Panc1 (cell line): ENCODE results near the gene MACROD2. TPM values are rescaled to one million over a fixed set of nuclear protein-coding genes. Genes with fewer than 3 reads are reported as not detected.

Source experiments
- ATAC-seq: fragments of 200-7000 bp; cut with Tn5 transposase; 2 replicates; pipeline ENCODE4 v1.9.1; 2020; ENCODE audit warnings: mild to moderate bottlenecking, moderate library complexity
- BruUV-seq: library from RNA; stranded (reverse); fragments of 400-500 nt; replicated peaks from 2 replicates; lab custom pipeline; 2021; lab: Mats Ljungman, UMichigan
- CTCF ChIA-PET: fragments of 300-600 bp; sonication (Branson Sonifier 250); formaldehyde crosslinking; loops from one replicate; lab custom pipeline; 2022; ENCODE audit warnings: antibody characterized with exemption; lab: Charles Lee
- POLR2A ChIA-PET: fragments of 300-600 bp; sonication (Branson Sonifier 250); formaldehyde crosslinking; loops from one replicate; lab custom pipeline; 2022; ENCODE audit warnings: antibody characterized with exemption; lab: Charles Lee
- DNase-seq: peaks from one replicate; pipeline ENCODE4 v3.0.0-alpha.2; 2010; ENCODE audit warnings: low read depth, low spot score
- H3K27ac ChIP-seq: 2 replicates; pipeline ENCODE4 v1.5.1; 2011; ENCODE audit warnings: mild to moderate bottlenecking, low read length, inconsistent platforms
- H3K27me3 ChIP-seq: fragments of 200-500 bp; sonication (Bioruptor generic); 2 replicates; pipeline ENCODE4 v1.6.0; 2014; ENCODE audit warnings: low read length, inconsistent platforms; ENCODE audit not compliant: control insufficient read depth, insufficient read depth
- H3K36me3 ChIP-seq: fragments of 200-500 bp; sonication (Bioruptor generic); 2 replicates; pipeline ENCODE4 v1.5.1; 2014; ENCODE audit warnings: inconsistent platforms, mild to moderate bottlenecking, low read length, moderate library complexity; ENCODE audit not compliant: control insufficient read depth, insufficient read depth
- H3K4me1 ChIP-seq: 2 replicates; pipeline ENCODE4 v1.5.1; 2011; ENCODE audit warnings: inconsistent platforms, mild to moderate bottlenecking, low read length, moderate library complexity; ENCODE audit not compliant: control insufficient read depth, insufficient read depth
- H3K4me3 ChIP-seq, 2 experiments: 2 replicates each; pipeline ENCODE4 v1.5.1; 2011 to 2012; ENCODE audit warnings: low read depth in 2 of 2, low read length in 2 of 2, mild to moderate bottlenecking in 2 of 2, inconsistent platforms in 1 of 2, moderate library complexity in 1 of 2
- H3K9me3 ChIP-seq: fragments of 200-500 bp; sonication (Bioruptor generic); 2 replicates; pipeline ENCODE4 v1.5.1; 2014; ENCODE audit warnings: low read depth, mild to moderate bottlenecking, inconsistent platforms, low read length, moderate library complexity; ENCODE audit not compliant: control insufficient read depth, insufficient read depth
- POLR2AphosphoS5 ChIP-seq: IDR thresholded peaks from 2 replicates; pipeline ENCODE4 v1.6.1; 2012; ENCODE audit warnings: mild to moderate bottlenecking, low read depth, low read length, moderate library complexity
- SIN3A ChIP-seq: IDR thresholded peaks from 2 replicates; pipeline ENCODE4 v1.6.1; 2012; ENCODE audit warnings: low read depth, mild to moderate bottlenecking, low read length, moderate library complexity, borderline replicate concordance; ENCODE audit not compliant: insufficient read depth
- TCF7L2 ChIP-seq: IDR thresholded peaks from 2 replicates; pipeline ENCODE4 v1.6.1; 2011; ENCODE audit warnings: mild to moderate bottlenecking, low read depth, low read length, inconsistent platforms
- in situ Hi-C: cut with HindIII; loops from 2 replicates; pipeline ENCODE4 v1.10.0; 2016; ENCODE audit warnings: low sequenced_read_pairs, low pct_unique_long_range_greater_than_20kb
- intact Hi-C: fragments of 100-400 bp; cut with micrococcal nuclease; formaldehyde crosslinking; loops from one replicate; pipeline ENCODE4 v1.10.0; 2022; ENCODE audit not compliant: unreplicated experiment
- total RNA-seq: library from RNA; stranded (reverse); gene quantifications from one replicate; pipeline ENCODE4 v1.2.1, GENCODE V29; 2021; ENCODE audit not compliant: unreplicated experiment
- TF ChIP-seq, protein P1 (sequence below), 2 experiments: IDR thresholded peaks; 2 replicates each; pipeline ENCODE4 v1.6.1; 2011 to 2012; ENCODE audit warnings: low read depth in 2 of 2, control low read depth in 1 of 2, low read length in 1 of 2, mild to moderate bottlenecking in 1 of 2, moderate library complexity in 1 of 2; ENCODE audit not compliant: insufficient read depth in 1 of 2
- TF ChIP-seq, protein P2 (sequence below): fragments of 450-650 bp; IDR thresholded peaks from 2 replicates; pipeline ENCODE4 v1.5.1; 2017; ENCODE audit warnings: mild to moderate bottlenecking

Gene MACROD2
- total RNA-seq, 1 experiment from 2014 or later, result 1.2 TPM

DNA sequence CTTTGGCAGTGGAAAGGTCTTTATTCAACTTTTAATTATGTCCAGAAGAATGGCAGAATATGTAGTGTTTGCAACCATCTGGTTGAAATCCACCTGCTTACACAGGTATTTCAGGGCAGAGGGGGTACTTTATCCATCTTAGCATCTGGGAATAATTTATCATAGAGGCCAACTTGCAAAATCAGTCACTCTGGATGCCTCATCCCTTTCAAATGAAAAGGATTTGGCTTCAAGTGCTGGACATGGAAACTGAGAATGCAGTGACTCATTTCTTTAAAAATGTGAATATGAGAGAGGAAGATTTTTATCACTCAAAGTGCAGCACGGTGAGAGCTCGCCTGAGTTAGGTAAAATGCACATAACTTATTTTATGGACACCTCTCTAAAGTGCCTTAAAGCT is 1819.6 kb downstream of the MACROD2 start:
- no peaks in the 10 kb centered on the region for H3K9me3 ChIP-seq
- no peaks in the 10 kb centered on the region for H3K4me1 ChIP-seq
- H3K36me3 ChIP-seq, result no peaks in the 10 kb centered on the region
- TF ChIP-seq SIN3A, result no peak
- TF ChIP-seq, protein P1, sequence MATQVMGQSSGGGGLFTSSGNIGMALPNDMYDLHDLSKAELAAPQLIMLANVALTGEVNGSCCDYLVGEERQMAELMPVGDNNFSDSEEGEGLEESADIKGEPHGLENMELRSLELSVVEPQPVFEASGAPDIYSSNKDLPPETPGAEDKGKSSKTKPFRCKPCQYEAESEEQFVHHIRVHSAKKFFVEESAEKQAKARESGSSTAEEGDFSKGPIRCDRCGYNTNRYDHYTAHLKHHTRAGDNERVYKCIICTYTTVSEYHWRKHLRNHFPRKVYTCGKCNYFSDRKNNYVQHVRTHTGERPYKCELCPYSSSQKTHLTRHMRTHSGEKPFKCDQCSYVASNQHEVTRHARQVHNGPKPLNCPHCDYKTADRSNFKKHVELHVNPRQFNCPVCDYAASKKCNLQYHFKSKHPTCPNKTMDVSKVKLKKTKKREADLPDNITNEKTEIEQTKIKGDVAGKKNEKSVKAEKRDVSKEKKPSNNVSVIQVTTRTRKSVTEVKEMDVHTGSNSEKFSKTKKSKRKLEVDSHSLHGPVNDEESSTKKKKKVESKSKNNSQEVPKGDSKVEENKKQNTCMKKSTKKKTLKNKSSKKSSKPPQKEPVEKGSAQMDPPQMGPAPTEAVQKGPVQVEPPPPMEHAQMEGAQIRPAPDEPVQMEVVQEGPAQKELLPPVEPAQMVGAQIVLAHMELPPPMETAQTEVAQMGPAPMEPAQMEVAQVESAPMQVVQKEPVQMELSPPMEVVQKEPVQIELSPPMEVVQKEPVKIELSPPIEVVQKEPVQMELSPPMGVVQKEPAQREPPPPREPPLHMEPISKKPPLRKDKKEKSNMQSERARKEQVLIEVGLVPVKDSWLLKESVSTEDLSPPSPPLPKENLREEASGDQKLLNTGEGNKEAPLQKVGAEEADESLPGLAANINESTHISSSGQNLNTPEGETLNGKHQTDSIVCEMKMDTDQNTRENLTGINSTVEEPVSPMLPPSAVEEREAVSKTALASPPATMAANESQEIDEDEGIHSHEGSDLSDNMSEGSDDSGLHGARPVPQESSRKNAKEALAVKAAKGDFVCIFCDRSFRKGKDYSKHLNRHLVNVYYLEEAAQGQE (IDR thresholded peaks at IDR 0.05; ENCODE audit: insufficient read depth in 1 of 2, low read depth in 2 of 2, low read length in 1 of 2), result no peak
- TF ChIP-seq, protein P2, sequence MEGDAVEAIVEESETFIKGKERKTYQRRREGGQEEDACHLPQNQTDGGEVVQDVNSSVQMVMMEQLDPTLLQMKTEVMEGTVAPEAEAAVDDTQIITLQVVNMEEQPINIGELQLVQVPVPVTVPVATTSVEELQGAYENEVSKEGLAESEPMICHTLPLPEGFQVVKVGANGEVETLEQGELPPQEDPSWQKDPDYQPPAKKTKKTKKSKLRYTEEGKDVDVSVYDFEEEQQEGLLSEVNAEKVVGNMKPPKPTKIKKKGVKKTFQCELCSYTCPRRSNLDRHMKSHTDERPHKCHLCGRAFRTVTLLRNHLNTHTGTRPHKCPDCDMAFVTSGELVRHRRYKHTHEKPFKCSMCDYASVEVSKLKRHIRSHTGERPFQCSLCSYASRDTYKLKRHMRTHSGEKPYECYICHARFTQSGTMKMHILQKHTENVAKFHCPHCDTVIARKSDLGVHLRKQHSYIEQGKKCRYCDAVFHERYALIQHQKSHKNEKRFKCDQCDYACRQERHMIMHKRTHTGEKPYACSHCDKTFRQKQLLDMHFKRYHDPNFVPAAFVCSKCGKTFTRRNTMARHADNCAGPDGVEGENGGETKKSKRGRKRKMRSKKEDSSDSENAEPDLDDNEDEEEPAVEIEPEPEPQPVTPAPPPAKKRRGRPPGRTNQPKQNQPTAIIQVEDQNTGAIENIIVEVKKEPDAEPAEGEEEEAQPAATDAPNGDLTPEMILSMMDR, result no peak
- TF ChIP-seq POLR2AphosphoS5, result no peak
- no peak for TF ChIP-seq TCF7L2
- no peak for ATAC-seq
- ChIA-PET POLR2A (no interaction called here), CTCF (interaction anchor here (0.7 kb wide), 1 partner anchor 633 kb away, joined by 5 read pairs; no protein-coding TSS in a partner anchor)
- no peak overlapping the region for H3K27ac ChIP-seq
- BruUV-seq, result no TSS peak
- in situ Hi-C loops, result no loop called here
- DNase-seq, result no peak
- H3K27me3 ChIP-seq, result no peaks in the 10 kb centered on the region
- no peak overlapping the region for H3K4me3 ChIP-seq
- intact Hi-C loops, result no loop called here

DNA sequence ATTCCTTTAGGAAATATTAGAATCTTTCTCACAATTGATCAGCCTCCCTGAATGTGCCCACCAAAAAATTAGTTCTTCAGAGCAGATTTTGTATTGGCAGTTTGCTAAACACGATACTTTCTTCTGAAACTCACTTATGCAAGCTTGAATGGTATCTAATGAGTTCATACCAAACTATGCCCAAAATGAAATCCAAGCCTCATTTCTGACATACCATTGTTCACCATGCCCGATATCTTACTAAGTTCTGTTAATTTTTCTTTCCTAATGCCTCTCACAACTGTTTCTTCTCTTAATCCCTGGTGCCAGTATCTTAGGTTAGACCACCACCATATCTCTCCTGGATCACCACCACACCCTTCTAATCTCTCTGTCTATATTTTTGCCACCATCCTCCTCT is 1822.0 kb downstream of the MACROD2 start:
- DNase-seq, result no peak
- Histone ChIP-seq H3K9me3 (no peaks in the 10 kb centered on the region), H3K36me3 (no peaks in the 10 kb centered on the region), H3K4me1 (no peaks in the 10 kb centered on the region), H3K27me3 (no peaks in the 10 kb centered on the region), H3K4me3 (no peak overlapping the region), H3K27ac (no peak overlapping the region)
- intact Hi-C loops, result no loop called here
- POLR2A ChIA-PET, result no interaction called here
- no peak for TF ChIP-seq POLR2AphosphoS5
- TF ChIP-seq, protein P2, result no peak
- no peak for TF ChIP-seq TCF7L2
- no peak for TF ChIP-seq SIN3A
- TF ChIP-seq, protein P1 (IDR thresholded peaks at IDR 0.05; ENCODE audit: insufficient read depth in 1 of 2, low read depth in 2 of 2, low read length in 1 of 2), result no peak
- no TSS peak for BruUV-seq
- no peak for ATAC-seq
- CTCF ChIA-PET, result no interaction called here
- in situ Hi-C loops, result no loop called here
